Heart left ventricle (tissue), 16 donors: ENCODE data around the gene RABIF. TPM values are rescaled to one million over a fixed set of nuclear protein-coding genes. Genes with fewer than 3 reads are reported as not detected.

Source experiments
- ATAC-seq, 4 donors: fragments of 200-7000 bp; cut with Tn5 transposase; one replicate each; pipeline ENCODE4 v1.9.1; 2020 to 2022; ENCODE audit warnings: moderate library complexity in 4 of 4, mild to moderate bottlenecking in 3 of 4, moderate number of reproducible peaks in 1 of 4
- DNase-seq, 5 donors: peaks; one replicate each; pipeline ENCODE4 v3.0.0-alpha.2; 2020
- H3K27ac ChIP-seq, 12 donors: fragments of 200-600 bp; sonication (generic) in 4 of 12; one replicate each; pipeline versions ENCODE4 v1.5.0 to v1.8.0; 2016 to 2022; ENCODE audit warnings: mild to moderate bottlenecking in 2 of 12
- H3K27me3 ChIP-seq, 9 donors: fragments of 200-600 bp; sonication (generic) in 2 of 9; one replicate each; pipeline versions ENCODE4 v1.5.1 to v1.8.0; 2016 to 2022; ENCODE audit warnings: mild to moderate bottlenecking in 3 of 9
- H3K36me3 ChIP-seq, 9 donors: fragments of 200-600 bp; sonication (generic) in 2 of 9; one replicate each; pipeline versions ENCODE4 v1.5.0 to v1.8.0; 2018 to 2022; ENCODE audit warnings: mild to moderate bottlenecking in 2 of 9
- H3K4me1 ChIP-seq, 12 donors: fragments of 200-600 bp; sonication (generic) in 4 of 12; one replicate each; pipeline versions ENCODE4 v1.5.0 to v1.8.0; 2016 to 2022; ENCODE audit warnings: mild to moderate bottlenecking in 3 of 12
- H3K4me3 ChIP-seq, 12 donors: fragments of 200-600 bp; sonication (generic) in 4 of 12; one replicate each; pipeline versions ENCODE4 v1.5.0 to v1.8.0; 2017 to 2022; ENCODE audit warnings: mild to moderate bottlenecking in 9 of 12, moderate library complexity in 4 of 12
- H3K9me3 ChIP-seq, 12 donors: fragments of 200-600 bp; sonication (generic) in 4 of 12; one replicate each; pipeline versions ENCODE4 v1.5.0 to v1.8.0; 2016 to 2022; ENCODE audit warnings: mild to moderate bottlenecking in 1 of 12
- POLR2A ChIP-seq, 2 donors: fragments of 450-650 bp; IDR thresholded peaks; one replicate each; pipeline ENCODE4 v1.6.1; 2017; ENCODE audit warnings: antibody characterized with exemption in 2 of 2, mild to moderate bottlenecking in 2 of 2, moderate library complexity in 2 of 2
- WGBS, 4 donors: extraction: QIAGEN DNeasy Blood & Tissue Kit in 2 of 4; methylation state at CpG; one replicate each; pipeline versions ENCODE4 v1.1.5 to v1.1.7; 2013 to 2018; 5-methylcytosine and 5-hydroxymethylcytosine counted together
- intact Hi-C, 10 donors: fragments of 100-400 bp; cut with DNase I; formaldehyde crosslinking; loops; one replicate each; pipeline versions ENCODE4 v1.11.1 to v1.14.2; 2022
- polyA plus RNA-seq, 2 donors: library from polyadenylated mRNA; stranded (reverse); fragments of 200-250 nt; gene quantifications; one replicate each; pipeline ENCODE4 v1.2.3, GENCODE V29; 2013
- total RNA-seq, 9 donors: library from RNA; depleted of rRNA in 2 of 9; stranded (reverse); fragments of >200 nt in 2 of 9; fragmentation: NEBNext Ultra II Directional in 3 of 9; extraction: Animal tissue kit (Norgen Biotek cat#: 25700) in 3 of 9; gene quantifications; one replicate each; pipeline versions ENCODE4 v1.1.0 to v1.2.4, GENCODE V29; 2016 to 2023
- TF ChIP-seq, protein P1 (sequence below), 12 donors: fragments of 200-600 bp; sonication (generic) in 4 of 12; IDR thresholded peaks; one replicate each; pipeline versions ENCODE4 v1.5.0 to v1.8.0; 2018 to 2022; ENCODE audit warnings: antibody characterized with exemption in 12 of 12, mild to moderate bottlenecking in 5 of 12
- donor health status: ischemic (EF 13 %, LVEDD 7.1; RV severe dilation, severe dysfunction).
- donor health status: healthy with polysubstance abuse.
- donor health status: DM: no; HTN: yes; CAD: no.
- donor health status: DM: no; HTN: no; CAD: no.
- donor health status: ischemic (EF 25% LVEDD 6.9; RV normal size, moderate dysfunction).
- donor health status: ischemic (EF 25% LVEDD 5.7; RV mildly dilated, moderate dysfunction).
- donor health status: healthy.
- donor health status: DM: yes; HTN: yes; CAD: no.
- donor health status: ischemic (EF 35%, LVEDD 5.7; RV mildly dilated, moderate dysfunction).
- donor health status: nonischemic (EF 11% LVEDD 7.7; RV severe dilation, severe dysfunction).
- donor health status: DM: yes; HTN: yes; CAD: no.
- donor health status: PGD.
- donor health status: ischemic (EF 29% LVEDD 5.4; RV normal size, mild dysfunction).
- donor health status: nonischemic (EF 23%, LVEDD 6.1; RV moderate dilation, normal function).

The RABIF gene
- total and polyA plus RNA-seq, 11 donors: 3.6 to 12.1 (median 5.3) TPM

- ATAC-seq: no peak
- H3K27me3 ChIP-seq: no peaks in the 10 kb centered on the region
Measured at GRCh38 chr1:202934755-202935154, 45.8 kb upstream of the RABIF start.

DNA sequence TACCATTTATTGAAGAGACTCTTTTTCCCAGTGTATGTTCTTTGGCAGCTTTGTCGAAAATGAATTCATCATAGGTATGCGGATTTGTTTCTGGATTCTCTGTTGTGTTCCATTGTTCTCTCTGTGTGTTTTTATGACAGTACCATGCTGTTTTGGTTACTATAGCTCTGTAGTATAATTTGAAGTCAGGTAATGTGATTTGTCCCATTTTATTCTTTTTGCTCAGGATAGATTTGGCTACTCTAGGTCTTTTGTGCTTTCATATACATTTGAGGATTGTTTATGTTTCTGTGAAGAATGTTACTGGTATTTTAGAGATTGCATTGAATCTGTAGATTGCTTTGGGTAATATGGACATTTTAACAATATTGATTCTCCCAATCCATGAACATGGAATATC is 43.5 kb upstream of the RABIF start:
- peaks cover 0 to 3% (median 0%) of the 10 kb centered on the region in 12 donors for H3K4me1 ChIP-seq
- no peak overlapping the region for H3K4me3 ChIP-seq
- no peaks in the 10 kb centered on the region for H3K36me3 ChIP-seq
- intact Hi-C loops: no loop called here
- no peak for ATAC-seq
- TF ChIP-seq POLR2A (IDR thresholded peaks at IDR 0.05): no peak
- TF ChIP-seq, protein P1, sequence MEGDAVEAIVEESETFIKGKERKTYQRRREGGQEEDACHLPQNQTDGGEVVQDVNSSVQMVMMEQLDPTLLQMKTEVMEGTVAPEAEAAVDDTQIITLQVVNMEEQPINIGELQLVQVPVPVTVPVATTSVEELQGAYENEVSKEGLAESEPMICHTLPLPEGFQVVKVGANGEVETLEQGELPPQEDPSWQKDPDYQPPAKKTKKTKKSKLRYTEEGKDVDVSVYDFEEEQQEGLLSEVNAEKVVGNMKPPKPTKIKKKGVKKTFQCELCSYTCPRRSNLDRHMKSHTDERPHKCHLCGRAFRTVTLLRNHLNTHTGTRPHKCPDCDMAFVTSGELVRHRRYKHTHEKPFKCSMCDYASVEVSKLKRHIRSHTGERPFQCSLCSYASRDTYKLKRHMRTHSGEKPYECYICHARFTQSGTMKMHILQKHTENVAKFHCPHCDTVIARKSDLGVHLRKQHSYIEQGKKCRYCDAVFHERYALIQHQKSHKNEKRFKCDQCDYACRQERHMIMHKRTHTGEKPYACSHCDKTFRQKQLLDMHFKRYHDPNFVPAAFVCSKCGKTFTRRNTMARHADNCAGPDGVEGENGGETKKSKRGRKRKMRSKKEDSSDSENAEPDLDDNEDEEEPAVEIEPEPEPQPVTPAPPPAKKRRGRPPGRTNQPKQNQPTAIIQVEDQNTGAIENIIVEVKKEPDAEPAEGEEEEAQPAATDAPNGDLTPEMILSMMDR (IDR thresholded peaks at IDR 0.05): no peak
- H3K27me3 ChIP-seq: no peaks in the 10 kb centered on the region
- H3K27ac ChIP-seq: no peak overlapping the region
- H3K9me3 ChIP-seq: peaks cover 0 to 11% (median 0%) of the 10 kb centered on the region in 12 donors
- 84 to 94% (median 88%) methylated on average over 2 of the region's 2 CpGs for WGBS, 4 donors
- DNase-seq: no peak

More at GRCh38 chr1:202934755-202935154, 45.8 kb upstream of the RABIF start:
- H3K36me3 ChIP-seq: peaks cover 0 to 5% (median 0%) of the 10 kb centered on the region in 9 donors
- H3K27ac ChIP-seq: no peak overlapping the region
- intact Hi-C loops: no loop called here
- H3K4me1 ChIP-seq: no peaks in the 10 kb centered on the region
- no peak overlapping the region for H3K4me3 ChIP-seq
- WGBS, 4 donors: 84 to 88% (median 88%) methylated on average over 3 of the region's 3 CpGs
- TF ChIP-seq POLR2A (IDR thresholded peaks at IDR 0.05): no peak
- TF ChIP-seq, protein P1 (IDR thresholded peaks at IDR 0.05): no peak
- peaks cover 0 to 11% (median 0%) of the 10 kb centered on the region in 12 donors for H3K9me3 ChIP-seq
- DNase-seq: no peak

DNA sequence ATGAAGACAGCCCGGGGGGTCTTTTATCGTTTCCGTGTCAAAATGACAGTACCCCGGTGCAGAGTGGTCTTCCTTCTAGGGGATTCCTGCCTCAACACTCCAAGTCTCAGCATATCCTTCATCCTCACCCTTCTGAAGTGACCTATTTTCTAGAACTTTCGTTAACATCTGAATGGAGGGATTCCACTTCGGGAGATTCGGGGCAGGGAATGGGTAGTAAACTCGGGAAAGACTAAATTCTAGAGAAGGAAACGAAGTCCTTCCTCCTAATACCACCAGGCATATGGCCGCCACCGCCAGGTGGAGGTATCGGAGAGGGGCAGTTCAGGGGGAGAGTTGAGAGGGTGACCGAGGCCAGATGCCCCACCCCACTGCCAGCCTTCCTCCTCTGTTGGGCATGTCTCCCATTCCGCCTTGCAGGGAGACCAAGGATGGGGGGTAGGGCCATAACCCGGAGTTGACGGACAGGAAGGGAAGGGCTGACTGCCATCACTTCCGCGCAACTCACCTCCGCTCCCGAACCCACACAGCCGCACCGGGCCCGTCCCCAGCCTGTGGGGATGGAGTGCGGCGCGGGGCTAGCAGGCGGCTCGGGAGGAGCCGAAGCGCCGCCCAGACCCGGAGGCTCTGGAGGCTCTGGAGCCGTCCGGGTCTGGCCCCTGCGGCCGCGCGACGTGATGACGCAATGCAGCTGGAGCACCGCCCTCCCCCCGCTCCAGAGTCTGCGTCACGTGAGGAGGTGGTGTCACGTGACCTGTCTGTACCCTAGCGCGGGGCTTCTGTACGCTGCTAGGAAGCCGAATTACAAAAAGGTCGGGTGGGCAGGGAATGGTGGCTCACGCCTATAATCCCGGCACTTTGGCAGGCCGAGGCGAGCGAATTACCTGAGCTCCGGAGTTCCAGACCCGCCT is 37.9 kb upstream of the RABIF start, which contains the start of gene KLHL12:
KLHL12 (minus strand) TSS at position 654 of the 911 bp plus-strand sequence. CDS start 2,072 bp downstream, outside the sequence.
- ATAC-seq (peak; percentile 98 to 100 (median 99)), DNase-seq (peak; percentile 97 to 98 (median 97))
- H3K36me3 ChIP-seq: peaks cover 0 to 30% (median 24%) of the 10 kb centered on the region in 9 donors
- WGBS, 4 donors: 1% methylated on average over 44 to 57 of the region's 57 CpGs
- H3K27me3 ChIP-seq: no peaks in the 10 kb centered on the region
- peaks cover 0 to 40% (median 11%) of the 10 kb centered on the region in 12 donors for H3K4me1 ChIP-seq
- H3K27ac ChIP-seq: peak within 1 kb of the TSS; percentile 57 to 98 (median 94)
- peak; percentile 39 to 93 for TF ChIP-seq POLR2A (IDR thresholded peaks at IDR 0.05)
- TF ChIP-seq, protein P1 (IDR thresholded peaks at IDR 0.05): peak; percentile 23 to 69 (median 54)
- intact Hi-C loops: loop anchor here in 9 of 10 donors (1.0 to 5.0 kb wide), 9 partner anchors 31 to 80 kb away; partner anchors contain the start of genes CYB5R1 (in 3 of the 9), ADIPOR1 (in 1 of the 9), RABIF (in 1 of the 9) and TMEM183A (in 1 of the 9)
- peak within 1 kb of the TSS; percentile 69 to 96 (median 84) for H3K4me3 ChIP-seq
- H3K9me3 ChIP-seq: no peaks in the 10 kb centered on the region

GRCh38 chr1:202923533-202923932 is 34.6 kb upstream of the RABIF start:
- Histone ChIP-seq H3K4me1 (peaks cover 0 to 40% (median 11%) of the 10 kb centered on the region in 12 donors), H3K36me3 (peaks cover 0 to 44% (median 37%) of the 10 kb centered on the region in 9 donors), H3K27me3 (no peaks in the 10 kb centered on the region), H3K27ac (no peak overlapping the region), H3K9me3 (no peaks in the 10 kb centered on the region), H3K4me3 (no peak overlapping the region)
- DNase-seq (no peak), ATAC-seq (no peak)
- WGBS, 4 donors: 86 to 92% (median 88%) methylated on average over 3 of the region's 3 CpGs
- TF ChIP-seq, protein P1 (IDR thresholded peaks at IDR 0.05): no peak
- TF ChIP-seq POLR2A (IDR thresholded peaks at IDR 0.05): no peak
- intact Hi-C loops: loop anchor here in 1 of 10 donors (5.0 kb wide), 1 partner anchor 79 kb away; no protein-coding TSS in a partner anchor
